Activated B cell treated with CpG ODN at 0.5 μM for 24 hours (primary cell): ENCODE results near the gene UBE2QL1. TPM values are rescaled to one million over a fixed set of nuclear protein-coding genes. Genes with fewer than 3 reads are reported as not detected.

Experiments
- ATAC-seq: fragments of 200-7000 bp; cut with Tn5 transposase; one replicate; pipeline ENCODE4 v1.10.0; 2021; ENCODE audit warnings: low read depth, mild to moderate bottlenecking, moderate library complexity
- CTCF ChIA-PET: fragments of 350-600 bp; sonication (Branson Sonifier 250); formaldehyde crosslinking; loops from one replicate; lab custom pipeline; 2021; ENCODE audit warnings: antibody characterized with exemption; lab: Charles Lee
- POLR2A ChIA-PET: fragments of 350-600 bp; sonication (Branson Sonifier 250); formaldehyde crosslinking; loops from one replicate; lab custom pipeline; 2021; ENCODE audit warnings: antibody characterized with exemption; lab: Charles Lee
- DNase-seq: peaks from one replicate; pipeline ENCODE4 v3.0.0; 2022
- H3K27ac Mint-ChIP-seq: one replicate; pipeline ENCODE4 v1.8.0; 2020; ENCODE audit warnings: mixed read lengths
- H3K27me3 Mint-ChIP-seq: one replicate; pipeline ENCODE4 v1.8.0; 2021; ENCODE audit warnings: mixed read lengths
- H3K36me3 Mint-ChIP-seq: one replicate; pipeline ENCODE4 v1.8.0; 2021; ENCODE audit warnings: low read depth, mixed read lengths
- H3K4me1 Mint-ChIP-seq: one replicate; pipeline ENCODE4 v1.8.0; 2021; ENCODE audit warnings: mixed read lengths
- H3K4me3 Mint-ChIP-seq: one replicate; pipeline ENCODE4 v1.8.0; 2020; ENCODE audit warnings: mild to moderate bottlenecking, mixed read lengths
- H3K9me3 Mint-ChIP-seq: one replicate; pipeline ENCODE4 v1.8.0; 2020; ENCODE audit warnings: mixed read lengths
- intact Hi-C: fragments of 100-400 bp; cut with micrococcal nuclease; formaldehyde crosslinking; loops from one replicate; pipeline ENCODE4 v1.15.1; 2024
- total RNA-seq: library from RNA; stranded (reverse); gene quantifications from 2 replicates; pipeline ENCODE4 v1.2.3, GENCODE V29; 2022
- TF ChIP-seq, protein P1 (sequence below): fragments of 200-600 bp; IDR thresholded peaks from one replicate; pipeline ENCODE4 v1.8.0; 2022; ENCODE audit warnings: antibody characterized with exemption, mild to moderate bottlenecking

Gene UBE2QL1
- total RNA-seq, 1 donor from 2014 or later = 1.2 TPM

DNA sequence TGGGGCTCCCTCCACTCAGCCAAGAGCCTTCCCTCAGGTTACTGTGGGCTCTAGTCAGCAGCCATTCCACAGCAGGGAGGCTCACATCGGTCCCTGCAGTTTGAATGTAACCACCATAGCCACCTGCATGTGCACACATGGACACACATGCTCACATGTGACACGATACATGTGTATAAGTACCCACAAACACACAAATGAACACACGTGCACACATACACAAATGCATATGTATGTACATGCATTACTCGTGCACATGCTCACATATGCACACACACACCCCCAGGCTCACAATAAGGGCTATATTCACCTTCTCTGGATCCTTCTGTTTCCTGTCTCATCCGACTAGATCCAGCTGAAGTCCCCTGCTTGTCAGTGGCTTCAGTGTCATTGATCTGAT lies 36.2 kb downstream of the UBE2QL1 start:
- DNase-seq (no peak), ATAC-seq (no peak)
- Mint-ChIP-seq H3K9me3 (no peaks in the 10 kb centered on the region), H3K4me1 (peaks cover 55% of the 10 kb centered on the region), H3K36me3 (no peaks in the 10 kb centered on the region), H3K27ac (peak overlapping the region; percentile 64), H3K27me3 (no peaks in the 10 kb centered on the region), H3K4me3 (peak overlapping the region; percentile 12)
- TF ChIP-seq, protein P1, sequence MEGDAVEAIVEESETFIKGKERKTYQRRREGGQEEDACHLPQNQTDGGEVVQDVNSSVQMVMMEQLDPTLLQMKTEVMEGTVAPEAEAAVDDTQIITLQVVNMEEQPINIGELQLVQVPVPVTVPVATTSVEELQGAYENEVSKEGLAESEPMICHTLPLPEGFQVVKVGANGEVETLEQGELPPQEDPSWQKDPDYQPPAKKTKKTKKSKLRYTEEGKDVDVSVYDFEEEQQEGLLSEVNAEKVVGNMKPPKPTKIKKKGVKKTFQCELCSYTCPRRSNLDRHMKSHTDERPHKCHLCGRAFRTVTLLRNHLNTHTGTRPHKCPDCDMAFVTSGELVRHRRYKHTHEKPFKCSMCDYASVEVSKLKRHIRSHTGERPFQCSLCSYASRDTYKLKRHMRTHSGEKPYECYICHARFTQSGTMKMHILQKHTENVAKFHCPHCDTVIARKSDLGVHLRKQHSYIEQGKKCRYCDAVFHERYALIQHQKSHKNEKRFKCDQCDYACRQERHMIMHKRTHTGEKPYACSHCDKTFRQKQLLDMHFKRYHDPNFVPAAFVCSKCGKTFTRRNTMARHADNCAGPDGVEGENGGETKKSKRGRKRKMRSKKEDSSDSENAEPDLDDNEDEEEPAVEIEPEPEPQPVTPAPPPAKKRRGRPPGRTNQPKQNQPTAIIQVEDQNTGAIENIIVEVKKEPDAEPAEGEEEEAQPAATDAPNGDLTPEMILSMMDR = no peak
- intact Hi-C loops = loop anchor here (5.0 to 10.0 kb wide), 4 partner anchors 97 to 1063 kb away; partner anchors contain the start of gene ICE1
- ChIA-PET CTCF (no interaction called here), POLR2A (interaction anchor here (1.4 kb wide), 1 partner anchor 106 kb away, joined by 6 read pairs; the partner anchor contains the start of gene MED10)

GRCh38 chr5:6485441-6485840 lies 36.8 kb downstream of the UBE2QL1 start:
- Mint-ChIP-seq H3K4me3 (peak overlapping the region; percentile 12), H3K4me1 (peaks cover 50% of the 10 kb centered on the region), H3K27me3 (no peaks in the 10 kb centered on the region), H3K36me3 (no peaks in the 10 kb centered on the region), H3K27ac (peak overlapping the region; percentile 64), H3K9me3 (no peaks in the 10 kb centered on the region)
- intact Hi-C loops = loop anchor here (5.0 to 10.0 kb wide), 2 partner anchors 97 to 239 kb away; no protein-coding TSS in a partner anchor
- ChIA-PET CTCF (no interaction called here), POLR2A (interaction anchor here (1.4 kb wide), 1 partner anchor 107 kb away, joined by 6 read pairs; the partner anchor contains the start of gene MED10)
- TF ChIP-seq, protein P1 = no peak
- ATAC-seq (no peak), DNase-seq (no peak)

- ChIA-PET POLR2A (interaction anchor here (1.4 kb wide), 1 partner anchor 108 kb away, joined by 6 read pairs; the partner anchor contains the start of gene MED10), CTCF (no interaction called here)
- TF ChIP-seq, protein P1 = no peak
- Mint-ChIP-seq H3K36me3 (no peaks in the 10 kb centered on the region), H3K4me1 (peaks cover 43% of the 10 kb centered on the region), H3K27me3 (no peaks in the 10 kb centered on the region), H3K4me3 (no peak overlapping the region), H3K9me3 (no peaks in the 10 kb centered on the region), H3K27ac (peak overlapping the region; percentile 33)
- ATAC-seq (no peak), DNase-seq (no peak)
- intact Hi-C loops = loop anchor here (2.0 to 10.0 kb wide), 3 partner anchors 96 to 239 kb away; partner anchors contain the start of gene MED10
Observed at GRCh38 chr5:6486074-6486473, 37.4 kb downstream of the UBE2QL1 start.

- no peaks in the 10 kb centered on the region for H3K27me3 Mint-ChIP-seq
- H3K4me1 Mint-ChIP-seq = peaks cover 46% of the 10 kb centered on the region
- H3K9me3 Mint-ChIP-seq = no peaks in the 10 kb centered on the region
- no peaks in the 10 kb centered on the region for H3K36me3 Mint-ChIP-seq
- TF ChIP-seq, protein P1 = no peak
- H3K27ac Mint-ChIP-seq = no peak overlapping the region
- intact Hi-C loops = loop anchor here (2.0 to 10.0 kb wide), 3 partner anchors 95 to 238 kb away; partner anchors contain the start of gene MED10
- no peak for DNase-seq
- ChIA-PET POLR2A (no interaction called here), CTCF (no interaction called here)
- ATAC-seq = no peak
- no peak overlapping the region for H3K4me3 Mint-ChIP-seq
Observed at GRCh38 chr5:6487081-6487480, 38.4 kb downstream of the UBE2QL1 start.

- POLR2A ChIA-PET = no interaction called here
- CTCF ChIA-PET = no interaction called here
- Mint-ChIP-seq H3K36me3 (no peaks in the 10 kb centered on the region), H3K9me3 (no peaks in the 10 kb centered on the region), H3K4me1 (peaks cover 51% of the 10 kb centered on the region), H3K27ac (no peak overlapping the region), H3K27me3 (no peaks in the 10 kb centered on the region), H3K4me3 (no peak overlapping the region)
- TF ChIP-seq, protein P1 = no peak
- ATAC-seq (no peak), DNase-seq (no peak)
- intact Hi-C loops = loop anchor here (5.0 to 10.0 kb wide), 2 partner anchors 94 to 237 kb away; no protein-coding TSS in a partner anchor
Observed at GRCh38 chr5:6488021-6488420, 39.4 kb downstream of the UBE2QL1 start.
